IPS-15b (cell line): ENCODE measurements around the gene DTX3L.

Experiments used
- H3K27me3 ChIP-seq: one replicate; pipeline ENCODE4 v1.6.1; 2013; ENCODE audit warnings: low read length; ENCODE audit not compliant: control insufficient read depth, insufficient read depth
- H3K36me3 ChIP-seq: one replicate; pipeline ENCODE4 v1.6.1; 2013; ENCODE audit warnings: low read length; ENCODE audit not compliant: control insufficient read depth, insufficient read depth
- H3K4me1 ChIP-seq: one replicate; pipeline ENCODE4 v1.6.1; 2013; ENCODE audit warnings: mild to moderate bottlenecking, low read length; ENCODE audit not compliant: control insufficient read depth, insufficient read depth
- H3K4me3 ChIP-seq: one replicate; pipeline ENCODE4 v1.5.1; 2013; ENCODE audit warnings: low read depth, low read length
- H3K9ac ChIP-seq: one replicate; pipeline ENCODE4 v1.6.1; 2013; ENCODE audit warnings: low read depth, mild to moderate bottlenecking, low read length
- H3K9me3 ChIP-seq: one replicate; pipeline ENCODE4 v1.6.1; 2013; ENCODE audit warnings: mild to moderate bottlenecking, low read length; ENCODE audit not compliant: control insufficient read depth, insufficient read depth

The DTX3L gene

GRCh38 chr3:122587572-122587971 is 23.4 kb downstream of the DTX3L start:
- Histone ChIP-seq H3K9me3 (no peaks in the 10 kb centered on the region), H3K4me3 (no peak overlapping the region), H3K9ac (no peak overlapping the region), H3K36me3 (no peaks in the 10 kb centered on the region), H3K4me1 (peaks cover 4% of the 10 kb centered on the region), H3K27me3 (no peaks in the 10 kb centered on the region)

GRCh38 chr3:122589297-122589696 is 25.2 kb downstream of the DTX3L start:
- no peak overlapping the region for H3K9ac ChIP-seq
- H3K27me3 ChIP-seq, result no peaks in the 10 kb centered on the region
- H3K36me3 ChIP-seq, result no peaks in the 10 kb centered on the region
- no peak overlapping the region for H3K4me3 ChIP-seq
- no peaks in the 10 kb centered on the region for H3K9me3 ChIP-seq
- peaks cover 4% of the 10 kb centered on the region for H3K4me1 ChIP-seq

GRCh38 chr3:122590610-122591009 is 26.5 kb downstream of the DTX3L start:
- no peaks in the 10 kb centered on the region for H3K27me3 ChIP-seq
- H3K9me3 ChIP-seq, result no peaks in the 10 kb centered on the region
- H3K4me1 ChIP-seq, result peaks cover 4% of the 10 kb centered on the region
- no peak overlapping the region for H3K4me3 ChIP-seq
- no peak overlapping the region for H3K9ac ChIP-seq
- no peaks in the 10 kb centered on the region for H3K36me3 ChIP-seq

GRCh38 chr3:122594025-122594424 is 29.9 kb downstream of the DTX3L start:
- Histone ChIP-seq H3K36me3 (no peaks in the 10 kb centered on the region), H3K4me1 (peaks cover 4% of the 10 kb centered on the region), H3K9ac (no peak overlapping the region), H3K27me3 (no peaks in the 10 kb centered on the region), H3K9me3 (no peaks in the 10 kb centered on the region), H3K4me3 (no peak overlapping the region)

GRCh38 chr3:122598151-122598550 is 34.0 kb downstream of the DTX3L start:
- Histone ChIP-seq H3K4me3 (no peak overlapping the region), H3K4me1 (no peaks in the 10 kb centered on the region)

GRCh38 chr3:122598556-122598955 is 34.4 kb downstream of the DTX3L start:
- H3K4me3 ChIP-seq, result no peak overlapping the region
- no peaks in the 10 kb centered on the region for H3K4me1 ChIP-seq

More at GRCh38 chr3:122598151-122598550, 34.0 kb downstream of the DTX3L start:
- H3K36me3 ChIP-seq, result no peaks in the 10 kb centered on the region
- H3K27me3 ChIP-seq, result no peaks in the 10 kb centered on the region
- no peak overlapping the region for H3K9ac ChIP-seq
- H3K9me3 ChIP-seq, result no peaks in the 10 kb centered on the region

GRCh38 chr3:122602011-122602710 is 38.0 kb downstream of the DTX3L start:
- Histone ChIP-seq H3K4me3 (no peak overlapping the region), H3K36me3 (no peaks in the 10 kb centered on the region), H3K27me3 (no peaks in the 10 kb centered on the region), H3K9me3 (no peaks in the 10 kb centered on the region), H3K9ac (no peak overlapping the region), H3K4me1 (no peaks in the 10 kb centered on the region)

More at GRCh38 chr3:122598556-122598955, 34.4 kb downstream of the DTX3L start:
- H3K9ac ChIP-seq, result no peak overlapping the region
- no peaks in the 10 kb centered on the region for H3K27me3 ChIP-seq
- no peaks in the 10 kb centered on the region for H3K36me3 ChIP-seq
- no peaks in the 10 kb centered on the region for H3K9me3 ChIP-seq

- Histone ChIP-seq H3K27me3 (no peaks in the 10 kb centered on the region), H3K9me3 (no peaks in the 10 kb centered on the region), H3K4me3 (no peak overlapping the region), H3K9ac (no peak overlapping the region), H3K4me1 (no peaks in the 10 kb centered on the region), H3K36me3 (no peaks in the 10 kb centered on the region)
These were observed 38.9 kb downstream of the DTX3L start for GRCh38 chr3:122603056-122603455.

- Histone ChIP-seq H3K9ac (no peak overlapping the region), H3K27me3 (no peaks in the 10 kb centered on the region), H3K4me3 (no peak overlapping the region), H3K9me3 (no peaks in the 10 kb centered on the region), H3K36me3 (no peaks in the 10 kb centered on the region), H3K4me1 (no peaks in the 10 kb centered on the region)
These were observed 42.2 kb downstream of the DTX3L start for GRCh38 chr3:122606330-122606729.

GRCh38 chr3:122608916-122609315 is 44.8 kb downstream of the DTX3L start:
- Histone ChIP-seq H3K9ac (no peak overlapping the region), H3K36me3 (no peaks in the 10 kb centered on the region), H3K9me3 (no peaks in the 10 kb centered on the region), H3K27me3 (no peaks in the 10 kb centered on the region), H3K4me1 (no peaks in the 10 kb centered on the region), H3K4me3 (no peak overlapping the region)

GRCh38 chr3:122609798-122610559 is 45.8 kb downstream of the DTX3L start:
- Histone ChIP-seq H3K27me3 (no peaks in the 10 kb centered on the region), H3K4me3 (no peak overlapping the region), H3K4me1 (no peaks in the 10 kb centered on the region), H3K9ac (no peak overlapping the region), H3K36me3 (no peaks in the 10 kb centered on the region), H3K9me3 (no peaks in the 10 kb centered on the region)

GRCh38 chr3:122612696-122613095 is 48.6 kb downstream of the DTX3L start:
- Histone ChIP-seq H3K27me3 (no peaks in the 10 kb centered on the region), H3K4me3 (no peak overlapping the region), H3K4me1 (no peaks in the 10 kb centered on the region), H3K36me3 (no peaks in the 10 kb centered on the region), H3K9ac (no peak overlapping the region), H3K9me3 (no peaks in the 10 kb centered on the region)
